GM12865 (cell line): ENCODE results near the gene C1orf232.

Experiments
- DNase-seq: peaks from one replicate; pipeline ENCODE4 v3.0.0; 2010; ENCODE audit warnings: low read depth
- H3K4me3 ChIP-seq: 2 replicates; pipeline ENCODE4 v1.5.1; 2011; ENCODE audit warnings: mild to moderate bottlenecking, low read depth, low read length, control low read depth
- TF ChIP-seq, protein P1 (sequence below): IDR thresholded peaks from 2 replicates; pipeline ENCODE4 v1.5.1; 2011; ENCODE audit warnings: low read length, control low read depth, low read depth, inconsistent platforms; ENCODE audit not compliant: insufficient read depth; ENCODE audit errors: missing control alignments

The C1orf232 gene

DNA sequence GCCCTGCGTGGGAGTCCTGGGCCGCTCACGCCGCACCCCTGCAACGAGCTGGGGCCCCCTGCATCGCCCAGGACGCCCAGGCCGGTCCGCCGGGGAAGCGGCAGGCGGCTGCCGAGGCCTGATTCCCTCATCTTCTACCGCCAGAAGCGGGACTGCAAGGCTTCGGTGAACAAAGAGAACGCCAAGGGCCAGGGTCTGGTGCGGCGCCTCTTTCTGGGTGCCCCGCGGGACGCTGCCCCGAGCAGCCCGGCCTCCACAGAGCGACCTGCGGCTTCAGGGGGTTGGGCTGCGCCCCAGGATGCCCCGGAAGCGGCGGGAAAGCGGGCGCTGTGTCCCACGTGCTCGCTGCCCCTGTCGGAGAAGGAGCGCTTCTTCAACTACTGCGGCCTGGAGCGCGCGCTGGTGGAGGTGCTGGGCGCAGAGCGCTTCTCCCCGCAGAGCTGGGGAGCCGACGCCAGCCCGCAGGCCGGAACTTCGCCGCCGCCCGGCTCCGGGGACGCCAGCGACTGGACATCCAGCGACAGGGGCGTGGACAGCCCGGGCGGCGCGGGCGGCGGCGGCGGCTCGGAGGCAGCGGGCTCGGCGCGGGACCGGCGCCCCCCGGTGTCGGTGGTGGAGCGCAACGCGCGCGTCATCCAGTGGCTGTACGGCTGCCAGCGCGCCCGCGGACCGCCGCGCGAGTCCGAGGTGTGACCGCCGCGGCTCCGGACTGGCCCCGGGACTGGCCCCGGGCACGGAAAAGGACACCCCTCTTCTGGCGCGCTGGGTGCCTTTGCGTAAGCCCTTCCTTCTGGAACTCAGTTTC, 7.1 kb downstream of the C1orf232 start:
- TF ChIP-seq, protein P1, sequence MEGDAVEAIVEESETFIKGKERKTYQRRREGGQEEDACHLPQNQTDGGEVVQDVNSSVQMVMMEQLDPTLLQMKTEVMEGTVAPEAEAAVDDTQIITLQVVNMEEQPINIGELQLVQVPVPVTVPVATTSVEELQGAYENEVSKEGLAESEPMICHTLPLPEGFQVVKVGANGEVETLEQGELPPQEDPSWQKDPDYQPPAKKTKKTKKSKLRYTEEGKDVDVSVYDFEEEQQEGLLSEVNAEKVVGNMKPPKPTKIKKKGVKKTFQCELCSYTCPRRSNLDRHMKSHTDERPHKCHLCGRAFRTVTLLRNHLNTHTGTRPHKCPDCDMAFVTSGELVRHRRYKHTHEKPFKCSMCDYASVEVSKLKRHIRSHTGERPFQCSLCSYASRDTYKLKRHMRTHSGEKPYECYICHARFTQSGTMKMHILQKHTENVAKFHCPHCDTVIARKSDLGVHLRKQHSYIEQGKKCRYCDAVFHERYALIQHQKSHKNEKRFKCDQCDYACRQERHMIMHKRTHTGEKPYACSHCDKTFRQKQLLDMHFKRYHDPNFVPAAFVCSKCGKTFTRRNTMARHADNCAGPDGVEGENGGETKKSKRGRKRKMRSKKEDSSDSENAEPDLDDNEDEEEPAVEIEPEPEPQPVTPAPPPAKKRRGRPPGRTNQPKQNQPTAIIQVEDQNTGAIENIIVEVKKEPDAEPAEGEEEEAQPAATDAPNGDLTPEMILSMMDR = no peak
- H3K4me3 ChIP-seq = no peak overlapping the region
- no peak for DNase-seq

DNA sequence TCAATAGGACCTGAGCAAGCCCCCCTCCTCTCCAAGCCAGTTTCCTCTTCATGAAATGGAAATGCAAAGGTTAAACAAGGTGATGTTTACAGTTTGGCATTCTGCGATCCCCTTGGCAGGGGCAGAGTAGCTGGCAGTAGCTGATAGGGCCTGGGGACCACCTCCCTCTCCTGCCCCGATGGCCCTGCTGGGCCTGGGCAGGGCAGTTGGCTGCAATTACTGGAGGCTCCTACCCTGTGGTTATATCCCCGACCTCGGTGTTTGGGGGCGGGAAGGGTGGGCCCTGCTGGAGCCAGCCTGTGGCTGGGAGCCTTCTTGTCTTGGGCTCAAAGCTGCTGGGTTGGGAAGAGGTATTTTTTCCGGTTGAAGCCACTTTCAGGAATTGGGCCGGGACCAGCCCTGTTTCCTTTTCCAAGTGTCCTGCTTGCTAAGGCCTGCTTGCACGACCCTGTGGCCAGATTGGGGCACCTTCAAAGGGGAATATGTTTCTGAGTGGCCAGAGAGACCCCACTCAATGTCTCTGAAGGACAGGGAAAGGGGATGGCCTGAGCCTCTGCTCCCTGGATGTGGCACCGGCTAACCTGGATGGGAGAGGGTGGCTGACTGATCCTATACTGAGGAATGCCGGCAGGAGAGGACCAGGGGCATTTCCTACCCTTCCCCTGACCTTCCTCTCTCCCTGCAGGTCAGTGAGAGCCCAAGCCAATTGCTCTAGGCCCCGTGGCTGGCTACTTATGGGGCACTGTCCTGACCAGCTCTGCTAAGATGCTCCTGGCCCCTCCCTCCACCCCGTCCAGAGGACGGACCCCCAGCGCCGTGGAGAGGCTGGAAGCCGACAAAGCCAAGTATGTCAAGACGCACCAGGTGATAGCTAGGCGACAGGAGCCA, 8.0 kb downstream of the C1orf232 start:
- no peak overlapping the region for H3K4me3 ChIP-seq
- no peak for DNase-seq
- TF ChIP-seq, protein P1 = no peak

DNA sequence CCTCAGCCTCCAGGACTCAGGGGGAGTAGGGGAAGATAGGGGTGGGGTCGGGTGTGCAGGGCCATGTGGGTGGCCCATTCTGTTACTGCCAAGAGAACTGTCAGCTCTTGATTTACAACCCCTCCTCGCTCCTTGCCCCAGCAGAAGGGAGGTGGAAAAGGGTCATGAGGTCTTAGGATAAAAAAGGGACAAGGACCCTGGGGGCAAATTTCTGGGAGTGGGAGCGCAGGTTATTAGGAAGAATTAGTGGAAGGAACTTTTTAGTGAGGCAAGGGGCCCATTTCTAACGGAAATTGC, 9.1 kb downstream of the C1orf232 start:
- H3K4me3 ChIP-seq = no peak overlapping the region
- no peak for DNase-seq
- TF ChIP-seq, protein P1 = no peak

DNA sequence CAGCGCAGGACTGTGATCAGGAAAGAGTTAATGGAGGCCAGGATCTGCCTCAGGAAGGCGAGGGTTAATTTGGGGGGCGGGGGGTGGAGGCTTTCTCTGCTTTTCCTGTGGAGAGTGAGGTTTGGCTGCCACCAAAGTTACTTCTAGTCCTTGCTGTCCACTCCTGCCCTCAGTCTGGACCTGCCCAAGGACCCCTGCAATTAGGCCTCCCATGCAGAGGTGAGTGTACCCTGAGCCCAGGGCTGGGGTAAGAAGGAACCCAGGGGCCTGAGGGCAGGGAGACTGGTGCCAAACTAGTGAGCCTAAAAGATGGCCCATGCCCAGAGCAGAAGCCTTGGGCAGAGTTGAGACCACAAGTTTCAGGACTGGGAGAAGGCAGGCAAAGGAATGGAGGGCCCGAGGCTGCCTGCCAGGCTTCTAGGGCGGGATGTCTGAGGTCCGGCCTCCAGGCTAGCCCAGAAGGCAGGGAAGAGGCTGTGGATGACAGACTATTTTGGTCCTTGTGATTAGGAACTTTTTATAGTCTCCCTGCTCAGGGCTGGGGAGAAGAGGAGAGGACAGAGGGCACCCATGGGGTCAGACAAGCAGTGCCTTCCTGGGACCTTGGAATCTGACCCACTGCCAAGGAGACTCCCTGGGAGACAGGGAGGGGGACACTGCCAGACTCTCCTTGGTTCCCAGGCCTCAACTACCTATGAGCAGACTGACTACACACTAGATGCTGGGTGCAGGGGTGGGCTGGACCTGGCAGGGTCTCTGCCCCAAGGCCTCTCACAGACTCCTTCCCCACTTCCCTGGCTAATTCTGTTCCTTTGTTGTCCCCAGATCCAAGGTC, 9.6 kb downstream of the C1orf232 start, which contains the start of gene FAM110D:
Gene FAM110D, plus strand, starts transcription at position 172 of the 835 bp plus-strand sequence. CDS start 2,213 bp downstream, outside the sequence.
- H3K4me3 ChIP-seq = no peak within 1 kb of the TSS
- TF ChIP-seq, protein P1 = no peak

DNA sequence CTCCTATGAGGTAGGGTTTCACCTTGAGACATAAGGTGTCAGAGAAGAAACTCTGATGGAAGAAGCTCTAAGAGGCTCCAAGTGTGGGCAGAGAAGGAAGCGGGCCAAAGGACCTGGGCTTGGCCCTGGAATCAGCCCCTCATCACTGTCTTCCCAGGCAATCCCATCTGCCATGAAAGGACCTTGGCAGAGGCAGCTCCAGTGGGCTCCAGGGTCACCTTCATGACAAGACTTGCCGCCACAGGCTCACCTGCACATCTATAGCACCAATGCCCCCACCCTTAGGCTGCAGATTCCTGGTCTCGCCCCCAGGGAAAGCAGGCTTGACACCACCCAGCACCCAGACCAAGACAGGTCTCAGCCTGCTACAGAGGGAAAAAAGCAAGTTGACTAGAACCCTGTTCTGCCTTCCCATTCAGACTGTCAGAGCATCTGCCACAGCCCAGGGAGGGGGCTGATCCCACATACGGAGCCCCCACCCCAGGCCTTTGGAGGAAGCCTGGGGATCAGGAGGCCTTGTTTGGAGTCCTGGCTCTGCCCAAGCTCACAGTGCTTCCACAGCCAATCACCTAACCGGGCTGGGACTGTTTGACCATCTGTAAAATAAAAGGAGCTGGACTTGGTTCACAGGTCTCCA, 10.4 kb downstream of the C1orf232 start:
- TF ChIP-seq, protein P1 = no peak
- no peak for DNase-seq
- H3K4me3 ChIP-seq = no peak overlapping the region

More for the DNA sequence above, 9.6 kb downstream of the C1orf232 start, which contains the start of gene FAM110D:
- no peak for DNase-seq
